GM20000 (cell line): ENCODE results near the gene MMP12.

ENCODE experiments used
- DNase-seq: peaks from one replicate; pipeline ENCODE4 v3.0.0; 2012; ENCODE audit warnings: low spot score
- TF ChIP-seq, protein P1 (sequence below): IDR thresholded peaks from 2 replicates; pipeline ENCODE4 v1.5.1; 2012; ENCODE audit warnings: mild to moderate bottlenecking, control low read depth; ENCODE audit errors: extremely low read depth, missing control alignments

The MMP12 gene

DNA sequence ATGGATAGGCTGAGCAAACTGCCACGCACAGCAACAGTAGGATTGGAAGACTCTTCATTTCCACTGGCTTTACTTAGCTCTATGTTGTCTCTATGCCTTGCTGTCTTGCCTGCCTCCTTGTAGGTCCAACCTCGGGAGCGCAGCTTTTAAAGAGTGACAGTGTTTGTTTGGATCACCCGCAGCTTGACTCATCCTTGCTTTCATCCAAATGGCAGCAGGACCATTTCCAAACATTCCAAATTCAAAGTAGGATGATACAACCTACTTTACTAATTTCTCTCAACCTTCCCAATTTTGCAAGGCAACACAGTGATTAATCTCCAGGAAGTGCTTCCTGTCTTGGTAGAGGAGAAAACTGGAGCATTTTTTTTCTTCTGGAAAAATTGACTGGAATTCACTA lies 31.3 kb downstream of the MMP12 start, which contains the start of gene MMP3:
TSS of gene MMP3 (minus strand) at position 121 of the 400 bp plus-strand sequence. CDS start at position 58, 63 bp downstream.
- no peak for DNase-seq
- TF ChIP-seq, protein P1, sequence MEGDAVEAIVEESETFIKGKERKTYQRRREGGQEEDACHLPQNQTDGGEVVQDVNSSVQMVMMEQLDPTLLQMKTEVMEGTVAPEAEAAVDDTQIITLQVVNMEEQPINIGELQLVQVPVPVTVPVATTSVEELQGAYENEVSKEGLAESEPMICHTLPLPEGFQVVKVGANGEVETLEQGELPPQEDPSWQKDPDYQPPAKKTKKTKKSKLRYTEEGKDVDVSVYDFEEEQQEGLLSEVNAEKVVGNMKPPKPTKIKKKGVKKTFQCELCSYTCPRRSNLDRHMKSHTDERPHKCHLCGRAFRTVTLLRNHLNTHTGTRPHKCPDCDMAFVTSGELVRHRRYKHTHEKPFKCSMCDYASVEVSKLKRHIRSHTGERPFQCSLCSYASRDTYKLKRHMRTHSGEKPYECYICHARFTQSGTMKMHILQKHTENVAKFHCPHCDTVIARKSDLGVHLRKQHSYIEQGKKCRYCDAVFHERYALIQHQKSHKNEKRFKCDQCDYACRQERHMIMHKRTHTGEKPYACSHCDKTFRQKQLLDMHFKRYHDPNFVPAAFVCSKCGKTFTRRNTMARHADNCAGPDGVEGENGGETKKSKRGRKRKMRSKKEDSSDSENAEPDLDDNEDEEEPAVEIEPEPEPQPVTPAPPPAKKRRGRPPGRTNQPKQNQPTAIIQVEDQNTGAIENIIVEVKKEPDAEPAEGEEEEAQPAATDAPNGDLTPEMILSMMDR: no peak

DNA sequence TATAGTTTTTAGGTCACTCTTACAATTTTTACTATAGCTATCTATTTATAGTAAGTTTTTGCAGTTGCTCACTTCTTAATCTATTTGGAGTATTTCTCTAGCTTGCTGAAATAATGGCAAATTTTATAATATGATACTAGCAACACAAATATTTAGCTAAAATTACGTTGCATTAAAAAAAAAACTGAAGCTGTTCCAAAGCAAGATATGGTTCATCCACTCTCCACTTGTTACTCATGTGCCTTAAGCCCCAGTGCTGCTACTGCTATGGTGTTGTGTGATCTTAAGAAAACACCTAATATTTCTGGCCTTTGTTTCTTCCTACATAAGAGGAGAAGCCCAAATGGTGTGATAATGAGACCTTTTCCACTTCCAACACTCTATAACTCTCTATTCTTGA lies 31.9 kb downstream of the MMP12 start:
- DNase-seq: no peak
- TF ChIP-seq, protein P1: no peak

DNA sequence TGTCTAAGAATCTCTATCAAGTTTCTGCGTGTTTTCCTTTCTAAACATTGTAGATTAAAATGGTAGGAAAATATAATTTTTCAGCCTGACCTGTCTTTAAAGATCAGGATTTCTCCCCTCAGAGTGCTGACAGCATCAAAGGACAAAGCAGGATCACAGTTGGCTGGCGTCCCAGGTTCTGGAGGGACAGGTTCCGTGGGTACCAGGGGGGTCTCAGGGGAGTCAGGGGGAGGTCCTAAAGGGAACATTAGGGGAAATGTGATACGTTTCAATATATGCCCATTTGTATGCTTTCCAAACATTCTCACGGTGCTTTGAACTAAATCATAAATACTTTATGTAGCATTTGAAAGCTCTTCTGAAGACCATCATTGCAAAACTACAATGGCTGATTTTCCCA lies 34.8 kb downstream of the MMP12 start:
- no peak for DNase-seq
- TF ChIP-seq, protein P1: no peak

- DNase-seq: no peak
- TF ChIP-seq, protein P1: no peak
Measured at GRCh38 chr11:102837646-102838045, 37.1 kb downstream of the MMP12 start.

GRCh38 chr11:102837156-102837555 lies 37.6 kb downstream of the MMP12 start:
- TF ChIP-seq, protein P1: no peak

GRCh38 chr11:102836290-102836875 lies 38.4 kb downstream of the MMP12 start:
- DNase-seq: no peak

More at GRCh38 chr11:102837156-102837555, 37.6 kb downstream of the MMP12 start:
- DNase-seq: no peak

GRCh38 chr11:102833731-102834130 lies 41.1 kb downstream of the MMP12 start:
- DNase-seq: no peak
- TF ChIP-seq, protein P1: no peak

More at GRCh38 chr11:102836290-102836875, 38.4 kb downstream of the MMP12 start:
- TF ChIP-seq, protein P1: no peak
